Ascending aorta (tissue), 2 donors: ENCODE data around the gene STK26. TPM values are rescaled to one million over a fixed set of nuclear protein-coding genes. Genes with fewer than 3 reads are reported as not detected.
"Not testable (repeated sequence)": the region's sequence is repeated elsewhere in the genome, so short reads cannot be mapped to it uniquely, and the experiment has no call there.

Source experiments
- DNase-seq, 2 donors: peaks; one replicate each; pipeline ENCODE4 v3.0.0-alpha.2; 2019; ENCODE audit warnings: low spot score in 2 of 2
- H3K27ac ChIP-seq, 2 donors: fragments of 200-600 bp; sonication (generic); one replicate each; pipeline ENCODE4 v1.5.1; 2016 to 2017; ENCODE audit warnings: mild to moderate bottlenecking in 1 of 2
- H3K27me3 ChIP-seq: fragments of 200-600 bp; sonication (generic); one replicate; pipeline ENCODE4 v1.5.1; 2017
- H3K36me3 ChIP-seq, 2 donors: fragments of 200-600 bp; sonication (generic); one replicate each; pipeline ENCODE4 v1.5.1; 2016
- H3K4me1 ChIP-seq, 2 donors: fragments of 200-600 bp; sonication (generic); one replicate each; pipeline ENCODE4 v1.5.1; 2016 to 2017; ENCODE audit warnings: mild to moderate bottlenecking in 1 of 2
- H3K4me3 ChIP-seq, 2 donors: fragments of 200-600 bp; sonication (generic); one replicate each; pipeline ENCODE4 v1.5.1; 2016 to 2017; ENCODE audit warnings: mild to moderate bottlenecking in 1 of 2
- H3K9me3 ChIP-seq, 2 donors: fragments of 200-600 bp; sonication (generic); one replicate each; pipeline ENCODE4 v1.5.1; 2016
- intact Hi-C: fragments of 100-400 bp; cut with DNase I; formaldehyde crosslinking; loops from one replicate; pipeline ENCODE4 v1.15.1; 2023
- total RNA-seq: library from RNA; depleted of rRNA; stranded (reverse); fragments of >200 nt; gene quantifications from one replicate; pipeline ENCODE4 v1.1.0, GENCODE V29; 2016
- TF ChIP-seq, protein P1 (sequence below), 3 experiments: fragments of 200-600 bp in 2 of 3; fragments of 450-650 bp in 1 of 3; sonication (generic) in 2 of 3; IDR thresholded peaks; one replicate each; pipeline ENCODE4 v1.5.1; 2016 to 2019; ENCODE audit warnings: antibody characterized with exemption in 3 of 3, mild to moderate bottlenecking in 1 of 3, moderate library complexity in 1 of 3

STK26 gene
- total RNA-seq, 1 donor from 2014 or later, result 1.8 TPM

DNA sequence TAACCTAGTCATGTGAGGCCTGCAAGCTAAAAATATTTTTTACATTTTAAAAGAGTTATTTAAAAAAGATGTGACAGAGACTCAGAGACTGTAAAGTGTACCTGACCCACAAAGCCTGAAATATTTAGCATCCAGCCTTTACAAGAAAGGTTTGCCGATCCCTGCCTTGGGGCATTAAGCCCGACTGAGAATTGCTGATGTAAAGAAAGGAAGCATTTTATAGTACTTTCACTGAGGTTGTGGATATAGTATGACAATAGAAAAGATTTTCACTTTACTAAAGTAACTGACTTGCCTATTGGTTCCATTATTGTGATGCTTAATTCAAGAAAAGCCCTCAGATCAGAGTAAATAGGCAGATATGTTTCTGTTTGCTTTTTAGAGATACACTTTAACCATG lies 17.0 kb downstream of the STK26 start:
- H3K27me3 ChIP-seq, result no peaks in the 10 kb centered on the region
- intact Hi-C loops, result no loop called here
- DNase-seq, result no peak
- no peaks in the 10 kb centered on the region for H3K4me1 ChIP-seq
- no peak overlapping the region for H3K4me3 ChIP-seq
- H3K9me3 ChIP-seq, result no peaks in the 10 kb centered on the region
- no peak overlapping the region for H3K27ac ChIP-seq
- H3K36me3 ChIP-seq, result no peaks in the 10 kb centered on the region
- TF ChIP-seq, protein P1, sequence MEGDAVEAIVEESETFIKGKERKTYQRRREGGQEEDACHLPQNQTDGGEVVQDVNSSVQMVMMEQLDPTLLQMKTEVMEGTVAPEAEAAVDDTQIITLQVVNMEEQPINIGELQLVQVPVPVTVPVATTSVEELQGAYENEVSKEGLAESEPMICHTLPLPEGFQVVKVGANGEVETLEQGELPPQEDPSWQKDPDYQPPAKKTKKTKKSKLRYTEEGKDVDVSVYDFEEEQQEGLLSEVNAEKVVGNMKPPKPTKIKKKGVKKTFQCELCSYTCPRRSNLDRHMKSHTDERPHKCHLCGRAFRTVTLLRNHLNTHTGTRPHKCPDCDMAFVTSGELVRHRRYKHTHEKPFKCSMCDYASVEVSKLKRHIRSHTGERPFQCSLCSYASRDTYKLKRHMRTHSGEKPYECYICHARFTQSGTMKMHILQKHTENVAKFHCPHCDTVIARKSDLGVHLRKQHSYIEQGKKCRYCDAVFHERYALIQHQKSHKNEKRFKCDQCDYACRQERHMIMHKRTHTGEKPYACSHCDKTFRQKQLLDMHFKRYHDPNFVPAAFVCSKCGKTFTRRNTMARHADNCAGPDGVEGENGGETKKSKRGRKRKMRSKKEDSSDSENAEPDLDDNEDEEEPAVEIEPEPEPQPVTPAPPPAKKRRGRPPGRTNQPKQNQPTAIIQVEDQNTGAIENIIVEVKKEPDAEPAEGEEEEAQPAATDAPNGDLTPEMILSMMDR (IDR thresholded peaks at IDR 0.05), result no peak

DNA sequence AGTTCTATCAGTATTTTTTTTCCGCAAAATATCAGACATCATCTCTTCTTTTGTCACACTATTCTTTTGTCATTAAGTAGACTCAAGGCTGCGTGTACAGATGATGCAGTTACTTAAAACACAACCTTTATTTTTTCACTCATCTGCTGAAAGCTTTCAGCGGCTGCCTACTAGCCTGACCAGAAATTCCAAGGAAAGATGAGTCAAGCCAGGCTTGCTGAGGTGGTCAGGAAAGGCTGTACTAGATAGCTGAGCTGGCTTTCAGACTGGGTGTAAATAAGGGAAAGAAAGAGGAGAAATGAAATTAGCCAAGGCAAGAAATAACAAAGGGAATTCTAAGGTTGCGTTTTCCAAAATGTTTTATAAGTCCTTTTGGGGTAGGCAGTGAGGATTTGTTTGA lies 17.9 kb downstream of the STK26 start:
- Histone ChIP-seq H3K36me3 (no peaks in the 10 kb centered on the region), H3K4me1 (no peaks in the 10 kb centered on the region), H3K4me3 (no peak overlapping the region), H3K27ac (no peak overlapping the region), H3K27me3 (no peaks in the 10 kb centered on the region), H3K9me3 (no peaks in the 10 kb centered on the region)
- TF ChIP-seq, protein P1 (IDR thresholded peaks at IDR 0.05), result no peak
- intact Hi-C loops, result no loop called here
- DNase-seq, result no peak

DNA sequence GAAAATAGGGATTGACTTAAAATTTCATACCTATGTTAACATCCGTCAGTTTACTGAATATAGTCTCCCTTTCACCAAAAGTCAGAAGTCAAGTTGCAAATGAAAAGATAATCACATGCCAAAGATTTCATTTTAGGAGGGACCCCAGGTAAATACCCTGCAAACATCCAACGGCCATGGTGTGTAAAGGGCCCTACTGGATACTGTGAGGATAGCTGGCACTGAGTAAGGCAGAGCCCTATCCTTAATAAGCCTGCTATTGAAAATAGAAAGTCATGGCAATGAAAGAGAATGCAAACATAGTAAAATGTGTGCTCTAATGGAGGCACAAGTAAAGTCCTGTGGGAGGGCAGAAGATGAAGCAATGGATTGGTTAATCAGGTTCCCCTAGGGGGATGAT lies 20.9 kb downstream of the STK26 start:
- TF ChIP-seq, protein P1 (IDR thresholded peaks at IDR 0.05), result no peak
- H3K4me3 ChIP-seq, result no peak overlapping the region
- no peak overlapping the region for H3K27ac ChIP-seq
- no peaks in the 10 kb centered on the region for H3K4me1 ChIP-seq
- H3K27me3 ChIP-seq, result no peaks in the 10 kb centered on the region
- H3K9me3 ChIP-seq, result no peaks in the 10 kb centered on the region
- DNase-seq, result no peak
- H3K36me3 ChIP-seq, result no peaks in the 10 kb centered on the region
- intact Hi-C loops, result no loop called here

DNA sequence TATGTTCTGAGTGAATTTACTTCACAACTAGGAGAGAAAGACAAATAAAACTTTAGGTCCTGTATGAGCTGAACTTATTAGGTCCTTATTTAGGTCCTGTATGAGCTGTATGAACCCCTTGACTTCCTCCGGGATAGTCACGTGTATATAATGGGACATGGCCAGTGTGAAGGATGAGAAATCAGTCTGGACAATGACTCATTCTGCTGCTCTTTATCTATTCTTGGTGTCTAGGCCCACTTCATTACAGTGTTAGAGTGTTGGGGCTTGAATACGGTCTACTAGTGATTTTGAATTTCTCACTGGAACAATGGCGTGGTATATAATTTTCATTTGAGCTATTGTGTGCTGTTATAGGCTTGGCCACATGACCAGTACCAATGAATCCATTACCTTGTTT lies 21.9 kb downstream of the STK26 start:
- H3K27ac ChIP-seq, result no peak overlapping the region
- no peaks in the 10 kb centered on the region for H3K9me3 ChIP-seq
- no peaks in the 10 kb centered on the region for H3K27me3 ChIP-seq
- intact Hi-C loops, result no loop called here
- H3K4me1 ChIP-seq, result no peaks in the 10 kb centered on the region
- no peak for DNase-seq
- TF ChIP-seq, protein P1 (IDR thresholded peaks at IDR 0.05), result no peak
- H3K36me3 ChIP-seq, result no peaks in the 10 kb centered on the region
- H3K4me3 ChIP-seq, result no peak overlapping the region

DNA sequence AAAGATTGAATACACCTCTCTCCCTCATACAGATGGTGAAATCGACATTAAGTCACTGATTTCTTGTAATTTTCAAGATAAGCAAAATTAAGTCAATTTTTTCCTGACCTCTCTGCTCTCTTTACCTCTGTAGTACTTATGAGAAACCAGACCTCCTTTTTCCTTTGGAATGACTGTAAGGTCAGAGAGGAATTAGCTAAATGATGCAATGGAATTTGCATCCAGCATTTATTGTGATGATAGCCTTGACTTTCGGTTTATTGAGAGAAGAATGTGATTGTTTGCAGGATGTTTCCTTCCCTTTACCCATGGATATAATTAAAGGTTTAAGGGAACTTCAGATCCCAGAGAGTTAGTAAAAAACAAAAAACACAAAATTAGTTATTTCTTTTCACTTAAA lies 22.4 kb downstream of the STK26 start:
- H3K27me3 ChIP-seq, result no peaks in the 10 kb centered on the region
- no peak overlapping the region for H3K4me3 ChIP-seq
- no peaks in the 10 kb centered on the region for H3K36me3 ChIP-seq
- TF ChIP-seq, protein P1 (IDR thresholded peaks at IDR 0.05), result no peak
- no peak for DNase-seq
- no peaks in the 10 kb centered on the region for H3K4me1 ChIP-seq
- intact Hi-C loops, result no loop called here
- H3K27ac ChIP-seq, result no peak overlapping the region
- no peaks in the 10 kb centered on the region for H3K9me3 ChIP-seq

DNA sequence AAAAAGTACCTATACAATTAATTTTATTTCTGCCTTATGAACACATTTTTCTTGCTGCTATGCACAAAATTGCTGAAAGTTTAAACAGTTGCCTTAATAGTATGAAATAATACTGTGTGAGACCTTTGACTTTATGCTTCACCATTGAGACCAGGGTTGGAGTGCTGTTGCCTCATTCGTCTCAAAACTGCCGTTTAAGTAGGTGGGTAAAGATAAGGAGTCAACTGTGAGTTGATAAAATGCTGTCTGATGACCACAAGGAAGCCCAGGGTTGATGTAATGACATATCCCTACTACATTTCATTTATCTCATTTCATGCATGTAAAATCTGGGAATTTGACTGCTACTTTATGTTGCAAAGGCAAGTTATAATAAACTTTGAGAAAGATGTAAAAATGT lies 23.4 kb downstream of the STK26 start:
- no peaks in the 10 kb centered on the region for H3K27me3 ChIP-seq
- intact Hi-C loops, result no loop called here
- no peak for DNase-seq
- H3K36me3 ChIP-seq, result no peaks in the 10 kb centered on the region
- H3K9me3 ChIP-seq, result no peaks in the 10 kb centered on the region
- H3K4me1 ChIP-seq, result no peaks in the 10 kb centered on the region
- TF ChIP-seq, protein P1 (IDR thresholded peaks at IDR 0.05), result no peak
- H3K27ac ChIP-seq, result no peak overlapping the region
- no peak overlapping the region for H3K4me3 ChIP-seq

DNA sequence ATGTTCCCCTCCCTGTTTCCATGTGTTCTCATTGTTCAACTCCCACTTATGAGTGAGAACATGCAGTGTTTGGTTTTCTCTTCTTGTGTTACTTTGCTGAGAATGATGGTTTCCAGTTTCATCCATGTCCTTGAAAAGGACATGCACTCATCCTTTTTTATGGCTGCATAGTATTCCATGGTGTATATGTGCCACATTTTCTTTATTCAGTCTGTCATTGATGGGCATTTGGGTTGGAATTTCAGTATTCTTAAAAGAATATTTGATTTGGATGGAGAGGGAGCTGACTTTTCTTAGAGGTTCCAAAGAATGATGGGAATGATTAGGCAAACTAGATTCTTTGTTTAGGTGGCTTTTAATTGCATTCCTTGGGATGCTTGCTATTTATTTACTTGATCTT lies 28.7 kb downstream of the STK26 start:
- H3K4me1 ChIP-seq, intact Hi-C loops, H3K27ac ChIP-seq, H3K4me3 ChIP-seq, H3K27me3 ChIP-seq, H3K9me3 ChIP-seq, H3K36me3 ChIP-seq, DNase-seq: not testable (repeated sequence)
